GM18507 (cell line): ENCODE data around the gene COG6.

Experiments
- DNase-seq: peaks from one replicate; pipeline ENCODE4 v3.0.0; 2011; ENCODE audit warnings: low read depth; ENCODE audit not compliant: insufficient read length; ENCODE audit errors: extremely low spot score
- FAIRE-seq: peaks from 2 replicates; lab custom pipeline; 2011; peaks lifted over from hg19 to GRCh38; lab: Jason Lieb, UNC

COG6 gene

GRCh38 chr13:39760521-39760920, 105.1 kb downstream of the COG6 start:
- FAIRE-seq (peak; percentile 70), DNase-seq (peak; percentile 7)

- DNase-seq (no peak), FAIRE-seq (no peak)
Measured at GRCh38 chr13:39765801-39766463, 110.5 kb downstream of the COG6 start.

- DNase-seq (no peak), FAIRE-seq (no peak)
Measured at GRCh38 chr13:39766464-39767158, 111.1 kb downstream of the COG6 start.

GRCh38 chr13:39767791-39768517, 112.5 kb downstream of the COG6 start:
- no peak for DNase-seq
- no peak for FAIRE-seq

- DNase-seq: no peak
- no peak for FAIRE-seq
Measured at GRCh38 chr13:39768962-39769361, 113.5 kb downstream of the COG6 start.

- DNase-seq: no peak
- FAIRE-seq: no peak
Measured at GRCh38 chr13:39770221-39771090, 115.0 kb downstream of the COG6 start.

GRCh38 chr13:39773833-39774232, 118.4 kb downstream of the COG6 start:
- FAIRE-seq: no peak
- DNase-seq: no peak

GRCh38 chr13:39776439-39776838, 121.0 kb downstream of the COG6 start:
- FAIRE-seq (no peak), DNase-seq (no peak)

GRCh38 chr13:39777021-39777420, 121.6 kb downstream of the COG6 start:
- FAIRE-seq (no peak), DNase-seq (no peak)

- peak; percentile 69 for FAIRE-seq
- no peak for DNase-seq
Measured at GRCh38 chr13:39777527-39778061, 122.1 kb downstream of the COG6 start.

GRCh38 chr13:39779337-39780265, 124.1 kb downstream of the COG6 start:
- no peak for DNase-seq
- no peak for FAIRE-seq

- DNase-seq (no peak), FAIRE-seq (no peak)
Measured at GRCh38 chr13:39780711-39781110, 125.2 kb downstream of the COG6 start.

GRCh38 chr13:39781381-39781780, 125.9 kb downstream of the COG6 start:
- DNase-seq: no peak
- no peak for FAIRE-seq

- FAIRE-seq (no peak), DNase-seq (no peak)
Measured at GRCh38 chr13:39783051-39783450, 127.6 kb downstream of the COG6 start.

- DNase-seq: no peak
- no peak for FAIRE-seq
Measured at GRCh38 chr13:39784347-39784746, 128.9 kb downstream of the COG6 start.

GRCh38 chr13:39786091-39786490, 130.6 kb downstream of the COG6 start:
- FAIRE-seq (no peak), DNase-seq (no peak)

GRCh38 chr13:39787086-39787487, 131.6 kb downstream of the COG6 start:
- peak; percentile 51 for FAIRE-seq
- DNase-seq: no peak

- no peak for FAIRE-seq
- DNase-seq: no peak
Measured at GRCh38 chr13:39788102-39788501, 132.6 kb downstream of the COG6 start.
